Vagina (tissue), 2 donors: ENCODE results near the gene F2RL3.

Experiments
- POLR2A ChIP-seq, 2 donors: fragments of 450-650 bp; IDR thresholded peaks; one replicate each; pipeline ENCODE4 v1.6.1; 2017; ENCODE audit warnings: antibody characterized with exemption in 2 of 2, mild to moderate bottlenecking in 2 of 2, moderate library complexity in 2 of 2
- TF ChIP-seq, protein P1 (sequence below), 3 experiments: fragments of 450-650 bp in 2 of 3; fragments of 200-600 bp in 1 of 3; sonication (generic) in 1 of 3; IDR thresholded peaks; one replicate each; pipeline ENCODE4 v1.5.1; 2017 to 2019; ENCODE audit warnings: antibody characterized with exemption in 3 of 3, mild to moderate bottlenecking in 2 of 3, moderate library complexity in 2 of 3

DNA sequence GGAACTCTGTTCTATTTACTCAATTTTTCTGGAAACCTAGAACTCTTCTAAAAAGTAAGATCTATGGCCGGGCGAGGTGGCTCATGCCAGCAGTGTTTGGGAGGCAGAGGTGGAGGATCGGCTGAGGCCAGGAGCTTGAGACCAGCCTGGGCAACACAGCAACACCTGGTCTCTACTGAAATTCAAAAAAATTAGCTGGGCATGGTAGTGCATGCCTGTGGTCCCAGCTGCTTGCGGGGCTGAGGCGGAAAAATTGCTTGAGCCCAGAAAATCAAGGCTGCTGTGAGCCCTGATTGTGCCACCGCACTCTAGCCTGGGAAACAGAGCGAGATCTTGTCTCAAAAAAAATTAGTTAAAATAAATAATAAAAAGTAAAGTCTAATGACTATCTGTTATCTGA is 28.6 kb downstream of the F2RL3 start:
- TF ChIP-seq, protein P1, sequence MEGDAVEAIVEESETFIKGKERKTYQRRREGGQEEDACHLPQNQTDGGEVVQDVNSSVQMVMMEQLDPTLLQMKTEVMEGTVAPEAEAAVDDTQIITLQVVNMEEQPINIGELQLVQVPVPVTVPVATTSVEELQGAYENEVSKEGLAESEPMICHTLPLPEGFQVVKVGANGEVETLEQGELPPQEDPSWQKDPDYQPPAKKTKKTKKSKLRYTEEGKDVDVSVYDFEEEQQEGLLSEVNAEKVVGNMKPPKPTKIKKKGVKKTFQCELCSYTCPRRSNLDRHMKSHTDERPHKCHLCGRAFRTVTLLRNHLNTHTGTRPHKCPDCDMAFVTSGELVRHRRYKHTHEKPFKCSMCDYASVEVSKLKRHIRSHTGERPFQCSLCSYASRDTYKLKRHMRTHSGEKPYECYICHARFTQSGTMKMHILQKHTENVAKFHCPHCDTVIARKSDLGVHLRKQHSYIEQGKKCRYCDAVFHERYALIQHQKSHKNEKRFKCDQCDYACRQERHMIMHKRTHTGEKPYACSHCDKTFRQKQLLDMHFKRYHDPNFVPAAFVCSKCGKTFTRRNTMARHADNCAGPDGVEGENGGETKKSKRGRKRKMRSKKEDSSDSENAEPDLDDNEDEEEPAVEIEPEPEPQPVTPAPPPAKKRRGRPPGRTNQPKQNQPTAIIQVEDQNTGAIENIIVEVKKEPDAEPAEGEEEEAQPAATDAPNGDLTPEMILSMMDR (IDR thresholded peaks at IDR 0.05), result no peak
- no peak for TF ChIP-seq POLR2A (IDR thresholded peaks at IDR 0.05)
